Sigmoid colon (tissue), 7 donors: ENCODE data around the gene NUB1. TPM values are rescaled to one million over a fixed set of nuclear protein-coding genes. Genes with fewer than 3 reads are reported as not detected.

ENCODE experiments used
- DNase-seq: peaks from one replicate; pipeline ENCODE4 v3.0.0-alpha.2; 2019
- H3K27ac ChIP-seq, 4 donors: fragments of 200-600 bp; sonication (generic); one replicate each; pipeline ENCODE4 v1.5.1; 2016 to 2019; ENCODE audit warnings: mild to moderate bottlenecking in 1 of 4
- H3K27me3 ChIP-seq, 3 donors: fragments of 200-600 bp; sonication (generic); one replicate each; pipeline ENCODE4 v1.5.1; 2019; ENCODE audit warnings: mild to moderate bottlenecking in 1 of 3
- H3K36me3 ChIP-seq, 4 donors: fragments of 200-600 bp; sonication (generic); one replicate each; pipeline ENCODE4 v1.5.1; 2016 to 2019
- H3K4me1 ChIP-seq, 4 donors: fragments of 200-600 bp; sonication (generic); one replicate each; pipeline ENCODE4 v1.5.1; 2017 to 2019
- H3K4me3 ChIP-seq, 4 donors: fragments of 200-600 bp; sonication (generic); one replicate each; pipeline ENCODE4 v1.5.1; 2017 to 2019; ENCODE audit warnings: mild to moderate bottlenecking in 2 of 4, moderate library complexity in 1 of 4
- H3K9me3 ChIP-seq, 4 donors: fragments of 200-600 bp in 3 of 4; sonication (generic) in 3 of 4; one replicate each; pipeline versions ENCODE4 v1.5.1 to v1.6.1; 2013 to 2019
- EP300 ChIP-seq, 4 donors: sonication (generic); formaldehyde crosslinking; IDR thresholded peaks; one replicate each; pipeline ENCODE4 v1.6.1; 2017; ENCODE audit warnings: antibody characterized with exemption in 4 of 4
- POLR2A ChIP-seq, 2 donors: fragments of 450-650 bp; IDR thresholded peaks; one replicate each; pipeline ENCODE4 v1.6.1; 2016; ENCODE audit warnings: antibody characterized with exemption in 2 of 2, mild to moderate bottlenecking in 2 of 2, moderate library complexity in 2 of 2
- POLR2AphosphoS5 ChIP-seq, 4 donors: sonication (generic); formaldehyde crosslinking; IDR thresholded peaks; one replicate each; pipeline ENCODE4 v1.6.1; 2017; ENCODE audit warnings: antibody characterized with exemption in 4 of 4
- WGBS, 2 donors: extraction: QIAGEN DNeasy Blood & Tissue Kit; methylation state at CpG; one replicate each; pipeline ENCODE4 v1.1.7; 2013; 5-methylcytosine and 5-hydroxymethylcytosine counted together
- intact Hi-C: fragments of 100-400 bp; cut with DNase I; formaldehyde crosslinking; loops from one replicate; pipeline ENCODE4 v1.15.1; 2023
- polyA plus RNA-seq, 3 donors: library from polyadenylated mRNA; stranded (reverse); fragments of 200-250 nt; gene quantifications; one replicate each; pipeline ENCODE4 v1.2.3, GENCODE V29; 2013
- total RNA-seq, 4 donors: library from RNA; depleted of rRNA; stranded (reverse); fragments of >200 nt; gene quantifications; one replicate each; pipeline ENCODE4 v1.1.0, GENCODE V29; 2016
- TF ChIP-seq, protein P1 (sequence below), 4 experiments: fragments of 450-650 bp in 3 of 4; fragments of 200-600 bp in 1 of 4; IDR thresholded peaks; one replicate each; pipeline ENCODE4 v1.5.1; 2016 to 2019; ENCODE audit warnings: antibody characterized with exemption in 4 of 4, mild to moderate bottlenecking in 3 of 4, moderate library complexity in 2 of 4
- donor health status: healthy with polysubstance abuse.
- donor health status: Bipolar disorder and iron deficiency.
- donor health status: healthy.

NUB1 gene
- total and polyA plus RNA-seq, 7 donors: 36.6 to 73.8 (median 50.1) TPM

DNA sequence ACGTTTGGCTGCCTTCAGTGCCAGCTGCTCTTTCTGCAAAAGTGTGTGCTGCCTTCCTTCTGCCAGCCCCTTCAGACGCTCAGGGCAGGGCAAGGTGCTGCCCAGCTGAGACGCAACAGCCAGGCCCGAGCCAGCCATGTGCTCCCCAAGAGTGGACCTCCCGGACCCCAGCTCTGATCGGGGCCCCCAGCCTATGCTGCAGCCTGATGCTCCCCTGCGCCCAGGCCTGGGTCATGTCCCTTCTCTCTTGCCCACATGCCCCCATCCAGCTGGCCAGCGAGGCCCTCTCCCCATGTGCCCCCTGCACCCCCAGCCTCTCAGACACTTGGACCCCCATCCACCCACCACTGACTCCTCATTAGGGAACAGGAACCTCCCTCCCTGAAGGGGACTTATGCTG is 50.4 kb downstream of the NUB1 start:
- no peak for TF ChIP-seq EP300 (IDR thresholded peaks at IDR 0.05)
- TF ChIP-seq, protein P1, sequence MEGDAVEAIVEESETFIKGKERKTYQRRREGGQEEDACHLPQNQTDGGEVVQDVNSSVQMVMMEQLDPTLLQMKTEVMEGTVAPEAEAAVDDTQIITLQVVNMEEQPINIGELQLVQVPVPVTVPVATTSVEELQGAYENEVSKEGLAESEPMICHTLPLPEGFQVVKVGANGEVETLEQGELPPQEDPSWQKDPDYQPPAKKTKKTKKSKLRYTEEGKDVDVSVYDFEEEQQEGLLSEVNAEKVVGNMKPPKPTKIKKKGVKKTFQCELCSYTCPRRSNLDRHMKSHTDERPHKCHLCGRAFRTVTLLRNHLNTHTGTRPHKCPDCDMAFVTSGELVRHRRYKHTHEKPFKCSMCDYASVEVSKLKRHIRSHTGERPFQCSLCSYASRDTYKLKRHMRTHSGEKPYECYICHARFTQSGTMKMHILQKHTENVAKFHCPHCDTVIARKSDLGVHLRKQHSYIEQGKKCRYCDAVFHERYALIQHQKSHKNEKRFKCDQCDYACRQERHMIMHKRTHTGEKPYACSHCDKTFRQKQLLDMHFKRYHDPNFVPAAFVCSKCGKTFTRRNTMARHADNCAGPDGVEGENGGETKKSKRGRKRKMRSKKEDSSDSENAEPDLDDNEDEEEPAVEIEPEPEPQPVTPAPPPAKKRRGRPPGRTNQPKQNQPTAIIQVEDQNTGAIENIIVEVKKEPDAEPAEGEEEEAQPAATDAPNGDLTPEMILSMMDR (IDR thresholded peaks at IDR 0.05): no peak
- TF ChIP-seq POLR2A (IDR thresholded peaks at IDR 0.05): no peak
- TF ChIP-seq POLR2AphosphoS5 (IDR thresholded peaks at IDR 0.05): no peak
- H3K4me3 ChIP-seq: no peak overlapping the region
- no peaks in the 10 kb centered on the region for H3K36me3 ChIP-seq
- WGBS, 2 donors: 69 to 86% methylated on average over 8 of the region's 8 CpGs
- H3K4me1 ChIP-seq: no peaks in the 10 kb centered on the region
- DNase-seq: no peak
- intact Hi-C loops: no loop called here
- H3K27me3 ChIP-seq: peaks cover 0 to 6% (median 0%) of the 10 kb centered on the region in 3 donors
- no peaks in the 10 kb centered on the region for H3K9me3 ChIP-seq
- H3K27ac ChIP-seq: no peak overlapping the region

DNA sequence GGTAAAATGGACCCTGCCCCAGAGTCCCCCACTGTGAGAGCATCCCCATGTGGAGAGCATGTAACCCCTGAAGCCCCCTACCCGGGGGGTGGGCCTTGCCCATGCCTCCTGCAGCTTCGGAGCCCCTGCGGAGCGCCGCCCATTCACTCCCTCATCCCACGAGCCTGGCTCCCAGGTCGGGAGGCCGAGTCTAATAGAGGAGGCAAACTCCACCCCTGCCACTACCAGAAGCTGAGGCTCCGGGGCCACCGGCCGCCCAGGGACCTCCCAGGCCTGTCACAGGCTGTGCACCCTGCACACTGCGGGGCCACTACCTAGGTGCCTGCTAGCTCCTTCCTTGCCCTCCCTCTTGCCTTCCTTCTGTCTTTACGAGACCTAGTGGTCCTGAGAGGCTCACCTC is 50.8 kb downstream of the NUB1 start:
- no peaks in the 10 kb centered on the region for H3K36me3 ChIP-seq
- peaks cover 0 to 6% (median 0%) of the 10 kb centered on the region in 3 donors for H3K27me3 ChIP-seq
- WGBS, 2 donors: 73 to 86% methylated on average over 13 of the region's 13 CpGs
- TF ChIP-seq POLR2AphosphoS5 (IDR thresholded peaks at IDR 0.05) (no peak), POLR2A (IDR thresholded peaks at IDR 0.05) (no peak), EP300 (IDR thresholded peaks at IDR 0.05) (no peak)
- TF ChIP-seq, protein P1 (IDR thresholded peaks at IDR 0.05): no peak
- H3K27ac ChIP-seq: no peak overlapping the region
- H3K4me1 ChIP-seq: no peaks in the 10 kb centered on the region
- intact Hi-C loops: no loop called here
- DNase-seq: peak; percentile 46
- no peaks in the 10 kb centered on the region for H3K9me3 ChIP-seq
- H3K4me3 ChIP-seq: no peak overlapping the region

DNA sequence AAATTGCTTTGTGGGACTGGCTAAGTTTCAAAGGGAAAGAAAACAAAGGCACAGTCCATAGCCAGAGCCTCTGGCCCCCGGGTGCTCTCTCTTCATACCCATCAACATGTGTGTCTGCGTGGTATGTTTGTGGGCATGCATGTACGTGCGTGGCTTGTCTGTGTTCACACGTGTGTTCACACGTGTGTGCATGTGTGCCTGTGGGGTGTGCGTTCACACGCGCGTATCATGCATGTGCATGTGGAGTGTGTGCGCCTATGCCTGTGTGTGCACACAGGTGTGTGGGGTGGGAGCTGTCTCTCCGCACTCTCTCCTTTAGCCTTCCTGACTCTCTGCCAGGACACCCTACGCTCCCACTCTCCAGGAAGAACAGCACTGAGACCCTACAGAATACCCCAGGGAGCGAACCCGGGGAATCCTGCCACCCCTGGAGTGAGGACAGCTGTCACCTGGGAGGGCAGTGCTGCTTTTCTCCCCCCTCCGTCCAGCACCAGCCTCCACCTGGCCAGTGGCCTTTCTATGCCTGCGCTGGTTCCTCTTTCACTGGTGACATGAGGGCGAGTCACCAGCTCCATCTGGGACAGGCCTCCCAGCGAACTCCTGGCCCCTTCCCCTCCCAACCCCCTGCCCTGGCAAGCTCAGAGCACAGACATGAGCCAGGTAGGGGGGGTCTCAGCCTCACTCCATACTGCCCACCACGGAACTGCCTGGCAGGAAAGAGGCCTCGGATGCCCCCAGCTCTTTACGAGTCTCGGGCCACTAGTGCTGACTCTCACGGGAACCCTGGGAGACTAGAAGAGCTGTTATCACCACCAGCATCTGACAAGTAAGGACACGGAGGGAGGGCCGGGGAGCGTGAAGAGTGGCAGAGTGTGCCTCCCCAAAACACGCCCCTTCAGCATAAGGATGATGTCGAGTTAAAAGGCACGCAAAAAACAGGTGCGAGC is 51.7 kb downstream of the NUB1 start:
- Histone ChIP-seq H3K4me3 (no peak overlapping the region), H3K27me3 (peaks cover 0 to 6% (median 0%) of the 10 kb centered on the region in 3 donors), H3K9me3 (no peaks in the 10 kb centered on the region), H3K27ac (no peak overlapping the region), H3K4me1 (no peaks in the 10 kb centered on the region), H3K36me3 (no peaks in the 10 kb centered on the region)
- WGBS, 2 donors: 70 to 78% methylated on average over 31 of the region's 31 CpGs
- no peak for DNase-seq
- intact Hi-C loops: no loop called here
- TF ChIP-seq POLR2AphosphoS5 (IDR thresholded peaks at IDR 0.05): no peak
- TF ChIP-seq, protein P1 (IDR thresholded peaks at IDR 0.05): no peak
- TF ChIP-seq POLR2A (IDR thresholded peaks at IDR 0.05): no peak
- TF ChIP-seq EP300 (IDR thresholded peaks at IDR 0.05): no peak

DNA sequence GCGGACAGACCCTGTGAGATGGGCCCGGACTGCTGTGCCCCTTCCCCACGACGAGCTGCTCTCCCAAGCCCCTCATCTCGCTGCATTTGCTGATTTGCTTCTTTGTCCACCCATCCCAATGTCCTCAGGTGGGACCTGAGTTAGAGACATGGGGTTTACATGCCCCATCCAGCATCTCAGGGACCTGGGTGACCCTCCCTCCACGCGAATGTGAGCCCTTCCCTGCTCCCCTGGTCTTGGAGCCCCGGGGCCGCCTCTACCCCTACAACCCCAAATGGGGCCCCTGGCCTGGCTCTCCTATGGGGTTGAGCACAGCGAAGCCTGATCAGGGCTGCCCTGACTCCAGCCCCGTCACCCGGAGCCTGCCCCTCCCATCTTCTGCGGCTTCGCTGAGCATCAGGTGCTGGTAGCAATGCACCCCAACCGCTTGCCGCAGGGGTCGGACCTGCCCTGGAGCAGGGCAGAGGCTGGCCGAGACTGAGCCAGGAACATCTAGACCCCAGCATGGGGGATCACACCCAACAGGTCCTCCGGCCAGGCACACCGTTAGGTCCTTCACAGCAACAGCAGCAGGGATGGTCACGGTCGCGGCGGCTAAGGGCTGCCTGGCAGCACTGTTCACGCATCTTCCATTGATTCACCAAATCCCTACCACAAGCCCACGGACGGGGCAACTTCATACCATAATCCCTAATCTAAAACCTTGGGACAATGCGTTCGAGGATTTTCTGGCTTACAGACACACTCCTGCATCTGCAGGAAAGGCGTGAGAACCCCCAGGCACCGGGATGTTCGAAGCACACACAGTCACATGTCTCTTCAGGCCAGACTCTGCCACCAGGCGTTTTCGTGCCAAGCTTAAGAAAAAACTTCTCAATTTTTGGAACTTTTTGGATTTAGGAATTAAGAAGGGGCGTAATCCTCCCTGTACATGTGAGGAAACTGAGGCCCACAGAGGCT is 52.7 kb downstream of the NUB1 start:
- no peak overlapping the region for H3K4me3 ChIP-seq
- TF ChIP-seq POLR2A (IDR thresholded peaks at IDR 0.05) (no peak), EP300 (IDR thresholded peaks at IDR 0.05) (no peak), POLR2AphosphoS5 (IDR thresholded peaks at IDR 0.05) (no peak)
- TF ChIP-seq, protein P1 (IDR thresholded peaks at IDR 0.05): no peak
- no peaks in the 10 kb centered on the region for H3K9me3 ChIP-seq
- intact Hi-C loops: no loop called here
- H3K27me3 ChIP-seq: peaks cover 0 to 6% (median 0%) of the 10 kb centered on the region in 3 donors
- peak; percentile 57 for DNase-seq
- WGBS, 2 donors: 87 to 94% methylated on average over 35 of the region's 35 CpGs
- H3K27ac ChIP-seq: no peak overlapping the region
- H3K4me1 ChIP-seq: no peaks in the 10 kb centered on the region
- H3K36me3 ChIP-seq: no peaks in the 10 kb centered on the region
